T-helper 1 cell treated with Interleukin-12 subunit alpha and Interleukin-12 subunit beta and Interleukin-4 antibody, amounts not matched to agents 30 μg/mL and 1 μg/mL, for 36 hours (primary cell): ENCODE data around the gene SERPINB6.
"Not testable (repeated sequence)": the region's sequence is repeated elsewhere in the genome, so short reads cannot be mapped to it uniquely, and the experiment has no call there.

Experiments used
- H3K27ac Mint-ChIP-seq: one replicate; pipeline ENCODE4 v1.8.0; 2021; ENCODE audit warnings: mild to moderate bottlenecking, mixed read lengths
- H3K27me3 Mint-ChIP-seq: one replicate; pipeline ENCODE4 v1.8.0; 2021; ENCODE audit warnings: low read depth, mixed read lengths
- H3K36me3 Mint-ChIP-seq: one replicate; pipeline ENCODE4 v1.8.0; 2021; ENCODE audit warnings: low read depth, mixed read lengths
- H3K4me1 Mint-ChIP-seq: one replicate; pipeline ENCODE4 v1.8.0; 2021; ENCODE audit warnings: low read depth, mixed read lengths
- H3K4me3 Mint-ChIP-seq: one replicate; pipeline ENCODE4 v1.8.0; 2021; ENCODE audit warnings: mild to moderate bottlenecking, moderate library complexity, mixed read lengths
- H3K9me3 Mint-ChIP-seq: one replicate; pipeline ENCODE4 v1.8.0; 2021; ENCODE audit warnings: mixed read lengths

Gene SERPINB6

GRCh38 chr6:2976571-2977085 lies 5.3 kb upstream of the SERPINB6 start:
- H3K4me1 Mint-ChIP-seq: peaks cover 5% of the 10 kb centered on the region
- H3K9me3 Mint-ChIP-seq: no peaks in the 10 kb centered on the region
- H3K27ac Mint-ChIP-seq: no peak overlapping the region
- H3K27me3 Mint-ChIP-seq: peaks cover 69% of the 10 kb centered on the region
- H3K4me3 Mint-ChIP-seq: no peak overlapping the region
- H3K36me3 Mint-ChIP-seq: peaks cover 1% of the 10 kb centered on the region

- Mint-ChIP-seq H3K4me1 (peaks cover 6% of the 10 kb centered on the region), H3K9me3 (no peaks in the 10 kb centered on the region), H3K27me3 (peaks cover 65% of the 10 kb centered on the region), H3K27ac (no peak overlapping the region), H3K36me3 (peaks cover 1% of the 10 kb centered on the region), H3K4me3 (no peak overlapping the region)
These were observed 4.7 kb upstream of the SERPINB6 start for GRCh38 chr6:2976060-2976459.

- peaks cover 5% of the 10 kb centered on the region for H3K36me3 Mint-ChIP-seq
- no peak overlapping the region for H3K27ac Mint-ChIP-seq
- H3K9me3 Mint-ChIP-seq: no peaks in the 10 kb centered on the region
- peaks cover 9% of the 10 kb centered on the region for H3K4me1 Mint-ChIP-seq
- peaks cover 72% of the 10 kb centered on the region for H3K27me3 Mint-ChIP-seq
- no peak overlapping the region for H3K4me3 Mint-ChIP-seq
These were observed 2.3 kb upstream of the SERPINB6 start for GRCh38 chr6:2973676-2974075.

GRCh38 chr6:2973180-2973579 lies 1.8 kb upstream of the SERPINB6 start:
- H3K36me3 Mint-ChIP-seq, H3K4me3 Mint-ChIP-seq, H3K4me1 Mint-ChIP-seq, H3K27ac Mint-ChIP-seq, H3K9me3 Mint-ChIP-seq: not testable (repeated sequence)
- peaks cover 73% of the 10 kb centered on the region for H3K27me3 Mint-ChIP-seq

GRCh38 chr6:2972685-2973084 lies 1.3 kb upstream of the SERPINB6 start:
- H3K9me3 Mint-ChIP-seq, H3K4me1 Mint-ChIP-seq, H3K27ac Mint-ChIP-seq, H3K36me3 Mint-ChIP-seq, H3K4me3 Mint-ChIP-seq: not testable (repeated sequence)
- peaks cover 72% of the 10 kb centered on the region for H3K27me3 Mint-ChIP-seq

- Mint-ChIP-seq H3K27me3 (peaks cover 72% of the 10 kb centered on the region), H3K4me1 (peaks cover 11% of the 10 kb centered on the region), H3K27ac (peak overlapping the region; percentile 68), H3K4me3 (peak overlapping the region; percentile 77)
- H3K9me3 Mint-ChIP-seq, H3K36me3 Mint-ChIP-seq: not testable (repeated sequence)
These were observed 786 bp upstream of the SERPINB6 start for GRCh38 chr6:2972219-2972487.

GRCh38 chr6:2970753-2971419 lies 481 bp downstream of the SERPINB6 start:
- H3K36me3 Mint-ChIP-seq: peaks cover 8% of the 10 kb centered on the region
- peaks cover 12% of the 10 kb centered on the region for H3K4me1 Mint-ChIP-seq
- H3K9me3 Mint-ChIP-seq: no peaks in the 10 kb centered on the region
- peak overlapping the region; percentile 69 for H3K27ac Mint-ChIP-seq
- H3K27me3 Mint-ChIP-seq: peaks cover 66% of the 10 kb centered on the region
- peak overlapping the region; percentile 82 for H3K4me3 Mint-ChIP-seq

GRCh38 chr6:2970034-2970685 lies 1.2 kb downstream of the SERPINB6 start:
- H3K36me3 Mint-ChIP-seq: peaks cover 8% of the 10 kb centered on the region
- peaks cover 12% of the 10 kb centered on the region for H3K4me1 Mint-ChIP-seq
- no peak overlapping the region for H3K27ac Mint-ChIP-seq
- H3K9me3 Mint-ChIP-seq: no peaks in the 10 kb centered on the region
- peaks cover 61% of the 10 kb centered on the region for H3K27me3 Mint-ChIP-seq
- peak overlapping the region; percentile 82 for H3K4me3 Mint-ChIP-seq

GRCh38 chr6:2969549-2969948 lies 1.8 kb downstream of the SERPINB6 start:
- Mint-ChIP-seq H3K4me3 (peak overlapping the region; percentile 43), H3K4me1 (peaks cover 12% of the 10 kb centered on the region), H3K27ac (no peak overlapping the region)

GRCh38 chr6:2968600-2969135 lies 2.7 kb downstream of the SERPINB6 start:
- no peak overlapping the region for H3K4me3 Mint-ChIP-seq
- H3K27me3 Mint-ChIP-seq: peaks cover 53% of the 10 kb centered on the region
- H3K9me3 Mint-ChIP-seq: no peaks in the 10 kb centered on the region
- no peak overlapping the region for H3K27ac Mint-ChIP-seq
- peaks cover 8% of the 10 kb centered on the region for H3K36me3 Mint-ChIP-seq
- peaks cover 12% of the 10 kb centered on the region for H3K4me1 Mint-ChIP-seq

More at GRCh38 chr6:2969549-2969948, 1.8 kb downstream of the SERPINB6 start:
- peaks cover 60% of the 10 kb centered on the region for H3K27me3 Mint-ChIP-seq
- peaks cover 8% of the 10 kb centered on the region for H3K36me3 Mint-ChIP-seq
- H3K9me3 Mint-ChIP-seq: no peaks in the 10 kb centered on the region

- no peak overlapping the region for H3K4me3 Mint-ChIP-seq
- peaks cover 12% of the 10 kb centered on the region for H3K4me1 Mint-ChIP-seq
- H3K27me3 Mint-ChIP-seq: peaks cover 47% of the 10 kb centered on the region
- H3K9me3 Mint-ChIP-seq: no peaks in the 10 kb centered on the region
- H3K27ac Mint-ChIP-seq: no peak overlapping the region
- peaks cover 6% of the 10 kb centered on the region for H3K36me3 Mint-ChIP-seq
These were observed 3.4 kb downstream of the SERPINB6 start for GRCh38 chr6:2967936-2968335.

GRCh38 chr6:2966347-2966746 lies 5.0 kb downstream of the SERPINB6 start:
- Mint-ChIP-seq H3K27me3 (peaks cover 40% of the 10 kb centered on the region), H3K4me1 (peaks cover 6% of the 10 kb centered on the region), H3K27ac (no peak overlapping the region), H3K4me3 (no peak overlapping the region), H3K9me3 (no peaks in the 10 kb centered on the region), H3K36me3 (peaks cover 6% of the 10 kb centered on the region)

GRCh38 chr6:2964793-2965505 lies 6.4 kb downstream of the SERPINB6 start:
- no peaks in the 10 kb centered on the region for H3K9me3 Mint-ChIP-seq
- H3K27me3 Mint-ChIP-seq: peaks cover 32% of the 10 kb centered on the region
- no peak overlapping the region for H3K27ac Mint-ChIP-seq
- H3K36me3 Mint-ChIP-seq: peaks cover 3% of the 10 kb centered on the region
- H3K4me1 Mint-ChIP-seq: peaks cover 3% of the 10 kb centered on the region
- no peak overlapping the region for H3K4me3 Mint-ChIP-seq

GRCh38 chr6:2963756-2964155 lies 7.6 kb downstream of the SERPINB6 start:
- peaks cover 3% of the 10 kb centered on the region for H3K4me1 Mint-ChIP-seq
- H3K27ac Mint-ChIP-seq: no peak overlapping the region
- no peak overlapping the region for H3K4me3 Mint-ChIP-seq
- H3K27me3 Mint-ChIP-seq: peaks cover 25% of the 10 kb centered on the region
- peaks cover 3% of the 10 kb centered on the region for H3K36me3 Mint-ChIP-seq
- no peaks in the 10 kb centered on the region for H3K9me3 Mint-ChIP-seq

- H3K27me3 Mint-ChIP-seq: peaks cover 16% of the 10 kb centered on the region
- H3K4me3 Mint-ChIP-seq: no peak overlapping the region
- H3K27ac Mint-ChIP-seq: no peak overlapping the region
- H3K36me3 Mint-ChIP-seq: no peaks in the 10 kb centered on the region
- H3K4me1 Mint-ChIP-seq: peaks cover 3% of the 10 kb centered on the region
- no peaks in the 10 kb centered on the region for H3K9me3 Mint-ChIP-seq
These were observed 8.7 kb downstream of the SERPINB6 start for GRCh38 chr6:2962636-2963035.
